Sigmoid colon (tissue), 4 donors: ENCODE results near the gene PCDHA6.

ENCODE experiments used
- CTCF ChIP-seq, 4 experiments: fragments of 450-650 bp in 3 of 4; fragments of 200-600 bp in 1 of 4; IDR thresholded peaks; one replicate each; pipeline ENCODE4 v1.5.1; 2016 to 2019; ENCODE audit warnings: antibody characterized with exemption in 4 of 4, mild to moderate bottlenecking in 3 of 4, moderate library complexity in 2 of 4
- EP300 ChIP-seq, 4 donors: sonication (generic); formaldehyde crosslinking; IDR thresholded peaks; one replicate each; pipeline ENCODE4 v1.6.1; 2017; ENCODE audit warnings: antibody characterized with exemption in 4 of 4
- POLR2A ChIP-seq, 2 donors: fragments of 450-650 bp; IDR thresholded peaks; one replicate each; pipeline ENCODE4 v1.6.1; 2016; ENCODE audit warnings: antibody characterized with exemption in 2 of 2, mild to moderate bottlenecking in 2 of 2, moderate library complexity in 2 of 2
- POLR2AphosphoS5 ChIP-seq, 4 donors: sonication (generic); formaldehyde crosslinking; IDR thresholded peaks; one replicate each; pipeline ENCODE4 v1.6.1; 2017; ENCODE audit warnings: antibody characterized with exemption in 4 of 4

- TF ChIP-seq CTCF (IDR thresholded peaks at IDR 0.05) (peak in 1 of 4 experiments; percentile 11), EP300 (IDR thresholded peaks at IDR 0.05) (no peak), POLR2AphosphoS5 (IDR thresholded peaks at IDR 0.05) (no peak), POLR2A (IDR thresholded peaks at IDR 0.05) (no peak)
Observed at GRCh38 chr5:140800816-140801493, 26.8 kb upstream of the PCDHA6 start, which contains the start of gene PCDHA3.
